PC-9 (cell line): ENCODE results near the gene MFSD2B. TPM values are rescaled to one million over a fixed set of nuclear protein-coding genes. Genes with fewer than 3 reads are reported as not detected.

Source experiments
- BruUV-seq: library from RNA; stranded (reverse); fragments of 400-500 nt; replicated peaks from 2 replicates; lab custom pipeline; 2021; lab: Mats Ljungman, UMichigan
- CTCF ChIA-PET: fragments of 300-600 bp; sonication (Branson Sonifier 250); formaldehyde crosslinking; loops from one replicate; lab custom pipeline; 2022; ENCODE audit warnings: antibody characterized with exemption; lab: Charles Lee
- POLR2A ChIA-PET: fragments of 300-600 bp; sonication (Branson Sonifier 250); formaldehyde crosslinking; loops from one replicate; lab custom pipeline; 2022; ENCODE audit warnings: antibody characterized with exemption; ENCODE audit not compliant: unreplicated experiment; lab: Charles Lee
- DNase-seq, 2 experiments: peaks; one replicate each; pipeline versions ENCODE4 v3.0.0 to v3.0.0-alpha.2; 2015 to 2022; ENCODE audit warnings: mixed read lengths in 1 of 2
- H2AFZ ChIP-seq: fragments of 200-600 bp; sonication (generic); 2 replicates; pipeline ENCODE4 v1.8.1; 2017; ENCODE audit warnings: antibody characterized with exemption
- H3F3A ChIP-seq: fragments of 200-600 bp; sonication (generic); 2 replicates; pipeline ENCODE4 v1.8.1; 2017; ENCODE audit warnings: antibody characterized with exemption, mild to moderate bottlenecking, low read depth; ENCODE audit not compliant: insufficient read depth
- H3K27ac ChIP-seq: fragments of 200-600 bp; sonication (generic); 2 replicates; pipeline ENCODE4 v1.6.1; 2016; ENCODE audit warnings: mixed run types
- H3K27me3 ChIP-seq: fragments of 200-600 bp; sonication (generic); 2 replicates; pipeline ENCODE4 v1.6.1; 2016; ENCODE audit warnings: low read depth, mixed run types; ENCODE audit not compliant: insufficient read depth
- H3K36me3 ChIP-seq: fragments of 200-600 bp; sonication (generic); 2 replicates; pipeline ENCODE4 v1.6.1; 2016; ENCODE audit warnings: low read depth, mixed run types
- H3K4me1 ChIP-seq: fragments of 200-600 bp; sonication (generic); replicated peaks from 2 replicates; pipeline ENCODE4 v1.6.1; 2016; ENCODE audit warnings: mixed run types; ENCODE audit not compliant: insufficient read depth
- H3K4me2 ChIP-seq: fragments of 200-600 bp; sonication (generic); 2 replicates; pipeline ENCODE4 v1.6.1; 2017; ENCODE audit warnings: mixed run types
- H3K4me3 ChIP-seq: fragments of 200-600 bp; sonication (generic); 2 replicates; pipeline ENCODE4 v1.6.1; 2016; ENCODE audit warnings: mixed run types
- H3K79me2 ChIP-seq: fragments of 200-600 bp; sonication (generic); 2 replicates; pipeline ENCODE4 v1.6.1; 2017; ENCODE audit warnings: low read depth, mixed run types
- H3K9me2 ChIP-seq: fragments of 200-600 bp; sonication (generic); 2 replicates; pipeline ENCODE4 v1.8.1; 2017; ENCODE audit warnings: mild to moderate bottlenecking; ENCODE audit not compliant: insufficient read depth
- H3K9me3 ChIP-seq: fragments of 200-600 bp; sonication (generic); 2 replicates; pipeline ENCODE4 v1.8.1; 2016; ENCODE audit warnings: low read depth; ENCODE audit not compliant: insufficient read depth
- H4K20me1 ChIP-seq: fragments of 200-600 bp; sonication (generic); 2 replicates; pipeline ENCODE4 v1.8.1; 2017; ENCODE audit not compliant: insufficient read depth
- CTCF ChIP-seq: fragments of 200-600 bp; sonication (generic); conservative IDR thresholded peaks from 2 replicates; pipeline ENCODE4 v1.6.1; 2017; ENCODE audit warnings: mixed run types, antibody characterized with exemption, mild to moderate bottlenecking, moderate library complexity
- EZH2 ChIP-seq: fragments of 200-600 bp; sonication (generic); IDR thresholded peaks from 2 replicates; pipeline ENCODE4 v1.8.0; 2017; ENCODE audit warnings: antibody characterized with exemption, low read depth
- intact Hi-C: fragments of 100-400 bp; cut with micrococcal nuclease; formaldehyde crosslinking; loops from one replicate; pipeline ENCODE4 v1.10.0; 2022; ENCODE audit not compliant: unreplicated experiment
- total RNA-seq: library from RNA; stranded (reverse); gene quantifications from 2 replicates; pipeline ENCODE4 v1.2.3, GENCODE V29; 2021

MFSD2B gene
- total RNA-seq, 1 experiment from 2014 or later = 1.1 TPM

- H3K79me2 ChIP-seq = no peaks in the 10 kb centered on the region
- no peaks in the 10 kb centered on the region for H3K9me2 ChIP-seq
- TF ChIP-seq EZH2 (no peak), CTCF (no peak)
- H3K9me3 ChIP-seq = no peaks in the 10 kb centered on the region
- H3K4me1 ChIP-seq = peaks cover 47% of the 10 kb centered on the region
- no peak overlapping the region for H2AFZ ChIP-seq
- CTCF ChIA-PET = no interaction called here
- no peak overlapping the region for H3K27ac ChIP-seq
- no peaks in the 10 kb centered on the region for H4K20me1 ChIP-seq
- no peak for DNase-seq
- peaks cover 48% of the 10 kb centered on the region for H3F3A ChIP-seq
- H3K4me3 ChIP-seq = no peak overlapping the region
- H3K36me3 ChIP-seq = no peaks in the 10 kb centered on the region
- H3K4me2 ChIP-seq = no peak overlapping the region
- H3K27me3 ChIP-seq = no peaks in the 10 kb centered on the region
- no TSS peak for BruUV-seq
- POLR2A ChIA-PET = no interaction called here
- intact Hi-C loops = no loop called here
These were observed 8.4 kb downstream of the MFSD2B start for GRCh38 chr2:24018241-24018640.

- peaks cover 47% of the 10 kb centered on the region for H3F3A ChIP-seq
- H3K27me3 ChIP-seq = no peaks in the 10 kb centered on the region
- H3K9me3 ChIP-seq = no peaks in the 10 kb centered on the region
- no peaks in the 10 kb centered on the region for H3K79me2 ChIP-seq
- H3K4me2 ChIP-seq = no peak overlapping the region
- no TSS peak for BruUV-seq
- no peaks in the 10 kb centered on the region for H3K9me2 ChIP-seq
- no peak for TF ChIP-seq CTCF
- TF ChIP-seq EZH2 = no peak
- H3K4me1 ChIP-seq = peaks cover 42% of the 10 kb centered on the region
- no peak overlapping the region for H3K27ac ChIP-seq
- ChIA-PET POLR2A (no interaction called here), CTCF (no interaction called here)
- no peak overlapping the region for H2AFZ ChIP-seq
- no peaks in the 10 kb centered on the region for H4K20me1 ChIP-seq
- intact Hi-C loops = no loop called here
- no peak for DNase-seq
- H3K36me3 ChIP-seq = no peaks in the 10 kb centered on the region
- no peak overlapping the region for H3K4me3 ChIP-seq
These were observed 9.8 kb downstream of the MFSD2B start for GRCh38 chr2:24019729-24020128.

GRCh38 chr2:24020244-24020643 lies 10.4 kb downstream of the MFSD2B start:
- ChIA-PET CTCF (no interaction called here), POLR2A (no interaction called here)

More at GRCh38 chr2:24020244-24020643, 10.4 kb downstream of the MFSD2B start:
- DNase-seq = no peak
- H3K4me2 ChIP-seq = no peak overlapping the region
- no peaks in the 10 kb centered on the region for H3K9me2 ChIP-seq
- no peaks in the 10 kb centered on the region for H4K20me1 ChIP-seq
- no peaks in the 10 kb centered on the region for H3K36me3 ChIP-seq
- H3K4me1 ChIP-seq = peaks cover 37% of the 10 kb centered on the region
- no TSS peak for BruUV-seq
- peaks cover 42% of the 10 kb centered on the region for H3F3A ChIP-seq
- no peak overlapping the region for H3K27ac ChIP-seq
- H2AFZ ChIP-seq = no peak overlapping the region
- TF ChIP-seq EZH2 (no peak), CTCF (no peak)
- H3K79me2 ChIP-seq = no peaks in the 10 kb centered on the region
- intact Hi-C loops = no loop called here
- no peak overlapping the region for H3K4me3 ChIP-seq
- H3K27me3 ChIP-seq = no peaks in the 10 kb centered on the region
- H3K9me3 ChIP-seq = no peaks in the 10 kb centered on the region
